T-cell (primary cell): ENCODE results near the gene DNAJA4. TPM values are rescaled to one million over a fixed set of nuclear protein-coding genes. Genes with fewer than 3 reads are reported as not detected.

Experiments
- ATAC-seq, 4 experiments: fragments of 200-7000 bp in 3 of 4; fragments of 150-1000 bp in 1 of 4; cut with Tn5 transposase; replicated peaks in 1 of 4; 1 replicate in 3 of 4; 2 replicates in 1 of 4; pipeline ENCODE4 v1.10.0; 2021; ENCODE audit warnings: moderate library complexity in 3 of 4, mild to moderate bottlenecking in 2 of 4, moderate number of reproducible peaks in 1 of 4
- CTCF ChIA-PET, 2 donors: fragments of 300-600 bp; sonication (Branson Sonifier 250); formaldehyde crosslinking; loops; one replicate each; lab custom pipeline; 2022; ENCODE audit warnings: antibody characterized with exemption in 2 of 2; lab: Charles Lee
- POLR2A ChIA-PET, 2 donors: fragments of 300-600 bp; sonication (Branson Sonifier 250); formaldehyde crosslinking; loops; one replicate each; lab custom pipeline; 2022; ENCODE audit warnings: antibody characterized with exemption in 2 of 2; lab: Charles Lee
- DNase-seq, 35 experiments: peaks; one replicate each; pipeline versions ENCODE4 v3.0.0 to v3.0.0-alpha.2; 2013 to 2023
- H3K27ac ChIP-seq: one replicate; pipeline ENCODE4 v1.5.1; 2013; ENCODE audit warnings: low read length
- H3K27me3 ChIP-seq, 2 experiments: replicated peaks in 1 of 2; 1 replicate in 1 of 2; 2 replicates in 1 of 2; pipeline versions ENCODE4 v1.6.1 to v1.7.0; 2013; ENCODE audit warnings: low read length in 1 of 2, mixed read lengths in 1 of 2; ENCODE audit not compliant: control insufficient read depth in 2 of 2, insufficient read depth in 2 of 2; ENCODE audit errors: extremely low read depth in 1 of 2
- H3K36me3 ChIP-seq, 2 donors: 1 replicate in 1 of 2; 2 replicates in 1 of 2; pipeline versions ENCODE4 v1.6.1 to v1.7.0; 2013; ENCODE audit warnings: low read length in 1 of 2; ENCODE audit not compliant: control insufficient read depth in 2 of 2, insufficient read depth in 1 of 2; ENCODE audit errors: extremely low read depth in 1 of 2
- H3K4me1 ChIP-seq, 2 experiments: 1 replicate in 1 of 2; 2 replicates in 1 of 2; pipeline versions ENCODE4 v1.6.1 to v1.7.0; 2013; ENCODE audit warnings: low read length in 2 of 2, mixed read lengths in 1 of 2; ENCODE audit not compliant: insufficient read depth in 2 of 2, control insufficient read depth in 1 of 2; ENCODE audit errors: extremely low read depth in 1 of 2
- H3K4me3 ChIP-seq, 2 donors: 1 replicate in 1 of 2; 2 replicates in 1 of 2; pipeline versions ENCODE4 v1.5.1 to v1.7.0; 2013; ENCODE audit warnings: mild to moderate bottlenecking in 2 of 2, low read length in 1 of 2, moderate library complexity in 1 of 2; ENCODE audit not compliant: control insufficient read depth in 1 of 2; ENCODE audit errors: extremely low read depth in 1 of 2
- H3K9me3 ChIP-seq: 2 replicates; pipeline ENCODE4 v1.7.0; 2013
- H3K27ac Mint-ChIP-seq, 2 donors: one replicate each; pipeline ENCODE4 v1.8.0; 2020 to 2021; ENCODE audit warnings: mild to moderate bottlenecking in 2 of 2, mixed read lengths in 2 of 2
- H3K27me3 Mint-ChIP-seq, 2 donors: one replicate each; pipeline ENCODE4 v1.8.0; 2021 to 2022; ENCODE audit warnings: mixed read lengths in 2 of 2
- H3K36me3 Mint-ChIP-seq: one replicate; pipeline ENCODE4 v1.8.0; 2021; ENCODE audit warnings: mixed read lengths
- H3K4me1 Mint-ChIP-seq, 3 donors: one replicate each; pipeline ENCODE4 v1.8.0; 2020 to 2022; ENCODE audit warnings: mixed read lengths in 3 of 3, mild to moderate bottlenecking in 1 of 3
- H3K4me3 Mint-ChIP-seq, 3 donors: one replicate each; pipeline ENCODE4 v1.8.0; 2020 to 2022; ENCODE audit warnings: mild to moderate bottlenecking in 3 of 3, mixed read lengths in 3 of 3, moderate library complexity in 3 of 3
- H3K9me3 Mint-ChIP-seq, 3 donors: one replicate each; pipeline ENCODE4 v1.8.0; 2020 to 2022; ENCODE audit warnings: mixed read lengths in 3 of 3
- WGBS: methylation state at CpG from one replicate; pipeline ENCODE4 v1.1.5; 2013; ENCODE audit warnings: missing lambda C conversion rate; ENCODE audit not compliant: insufficient coverage; 5-methylcytosine and 5-hydroxymethylcytosine counted together
- total RNA-seq, 35 experiments: library from RNA in 6 of 35; stranded (reverse) in 6 of 35; fragments of 120-200 nt in 1 of 35; gene quantifications; one replicate each; pipeline versions ENCODE4 v1.2.1 to v1.2.4 and lab custom pipeline; 2013 to 2026

DNAJA4 gene
- total RNA-seq, 5 donors from 2014 or later (not counting 1 experiment from before 2014, with no cell fraction given): 29.0 to 50.4 (median 32.6) TPM

GRCh38 chr15:78259232-78259631 lies 5.1 kb upstream of the DNAJA4 start:
- Histone ChIP-seq H3K4me1 (peaks cover 0 to 8% of the 10 kb centered on the region in 2 experiments), H3K27me3 (peaks cover 0 to 6% of the 10 kb centered on the region in 2 experiments), H3K4me3 (no peak overlapping the region), H3K27ac (no peak overlapping the region), H3K36me3 (no peaks in the 10 kb centered on the region), H3K9me3 (no peaks in the 10 kb centered on the region)
- H3K36me3 Mint-ChIP-seq: no peaks in the 10 kb centered on the region
- POLR2A ChIA-PET: no interaction called here
- H3K27ac Mint-ChIP-seq: no peak overlapping the region
- no peak overlapping the region for H3K4me3 Mint-ChIP-seq
- ATAC-seq: no peak
- H3K9me3 Mint-ChIP-seq: no peaks in the 10 kb centered on the region
- no peak for DNase-seq
- H3K27me3 Mint-ChIP-seq: no peaks in the 10 kb centered on the region
- no peaks in the 10 kb centered on the region for H3K4me1 Mint-ChIP-seq
- CTCF ChIA-PET: no interaction called here
- 75% methylated on average over 2 of the region's 3 CpGs for WGBS

GRCh38 chr15:78260489-78260888 lies 3.9 kb upstream of the DNAJA4 start:
- CTCF ChIA-PET: no interaction called here

GRCh38 chr15:78261062-78261461 lies 3.3 kb upstream of the DNAJA4 start:
- Mint-ChIP-seq H3K9me3 (no peaks in the 10 kb centered on the region), H3K27me3 (no peaks in the 10 kb centered on the region), H3K27ac (no peak overlapping the region), H3K36me3 (no peaks in the 10 kb centered on the region), H3K4me1 (peaks cover 11 to 12% (median 11%) of the 10 kb centered on the region in 3 donors), H3K4me3 (no peak overlapping the region)
- no peak overlapping the region for H3K27ac ChIP-seq
- POLR2A ChIA-PET: interaction anchor here (0.6 to 0.8 kb wide), 3 partner anchors 16 to 287 kb away, joined by 3 to 4 read pairs (median 3); no protein-coding TSS in a partner anchor
- ATAC-seq (no peak), DNase-seq (no peak)
- no peak overlapping the region for H3K4me3 ChIP-seq
- peaks cover 0 to 6% of the 10 kb centered on the region in 2 experiments for H3K27me3 ChIP-seq
- no peaks in the 10 kb centered on the region for H3K9me3 ChIP-seq
- H3K4me1 ChIP-seq: peaks cover 7 to 20% of the 10 kb centered on the region in 2 experiments
- CTCF ChIA-PET: interaction anchor here in 1 of 2 donors (1.0 kb wide), 1 partner anchor 11 kb away, joined by 3 read pairs; no protein-coding TSS in a partner anchor
- H3K36me3 ChIP-seq: no peaks in the 10 kb centered on the region
- 100% methylated on average over 1 of the region's 3 CpGs for WGBS

More at GRCh38 chr15:78260489-78260888, 3.9 kb upstream of the DNAJA4 start:
- no peak overlapping the region for H3K4me3 ChIP-seq
- WGBS: 63% methylated on average over 1 of the region's 2 CpGs
- H3K36me3 ChIP-seq: no peaks in the 10 kb centered on the region
- H3K9me3 Mint-ChIP-seq: no peaks in the 10 kb centered on the region
- H3K27ac ChIP-seq: no peak overlapping the region
- H3K27me3 Mint-ChIP-seq: no peaks in the 10 kb centered on the region
- H3K4me1 ChIP-seq: peaks cover 4 to 14% of the 10 kb centered on the region in 2 experiments
- H3K27me3 ChIP-seq: peaks cover 0 to 6% of the 10 kb centered on the region in 2 experiments
- POLR2A ChIA-PET: interaction anchor here in 1 of 2 donors (0.7 kb wide), 1 partner anchor 16 kb away, joined by 3 read pairs; no protein-coding TSS in a partner anchor
- no peak for DNase-seq
- H3K4me3 Mint-ChIP-seq: no peak overlapping the region
- no peaks in the 10 kb centered on the region for H3K36me3 Mint-ChIP-seq
- H3K9me3 ChIP-seq: no peaks in the 10 kb centered on the region
- ATAC-seq: no peak
- no peak overlapping the region for H3K27ac Mint-ChIP-seq
- peaks cover 5 to 6% (median 5%) of the 10 kb centered on the region in 3 donors for H3K4me1 Mint-ChIP-seq

- peak overlapping the region; percentile 19 to 79 for H3K27ac Mint-ChIP-seq
- Histone ChIP-seq H3K27ac (no peak overlapping the region), H3K4me1 (peaks cover 10 to 23% of the 10 kb centered on the region in 2 experiments), H3K36me3 (no peaks in the 10 kb centered on the region), H3K27me3 (peaks cover 0 to 6% of the 10 kb centered on the region in 2 experiments), H3K9me3 (no peaks in the 10 kb centered on the region), H3K4me3 (no peak overlapping the region)
- ChIA-PET POLR2A (interaction anchor here in 1 of 2 donors (0.6 kb wide), 1 partner anchor 141 kb away, joined by 3 read pairs; no protein-coding TSS in a partner anchor), CTCF (interaction anchor here in 1 of 2 donors (0.7 kb wide), 1 partner anchor 12 kb away, joined by 4 read pairs; no protein-coding TSS in a partner anchor)
- ATAC-seq (no peak), DNase-seq (peak in 1 of 35 experiments; percentile 11)
- peaks cover 25 to 29% (median 29%) of the 10 kb centered on the region in 3 donors for H3K4me1 Mint-ChIP-seq
- no peaks in the 10 kb centered on the region for H3K9me3 Mint-ChIP-seq
- WGBS: 100% methylated on average over 4 of the region's 7 CpGs
- no peaks in the 10 kb centered on the region for H3K36me3 Mint-ChIP-seq
- H3K4me3 Mint-ChIP-seq: peak overlapping the region; percentile 50 to 76 (median 69)
- no peaks in the 10 kb centered on the region for H3K27me3 Mint-ChIP-seq
Measured at GRCh38 chr15:78263351-78263781, 996 bp upstream of the DNAJA4 start.

- Histone ChIP-seq H3K4me3 (peak overlapping the region; percentile 17 to 83), H3K27me3 (peaks cover 0 to 6% of the 10 kb centered on the region in 2 experiments), H3K9me3 (no peaks in the 10 kb centered on the region), H3K4me1 (peaks cover 10 to 23% of the 10 kb centered on the region in 2 experiments), H3K27ac (peak overlapping the region; percentile 17), H3K36me3 (no peaks in the 10 kb centered on the region)
- Mint-ChIP-seq H3K4me3 (peak overlapping the region; percentile 50 to 76 (median 69)), H3K36me3 (no peaks in the 10 kb centered on the region), H3K9me3 (no peaks in the 10 kb centered on the region), H3K27ac (peak overlapping the region in 1 of 2 donors; percentile 79), H3K27me3 (no peaks in the 10 kb centered on the region), H3K4me1 (peaks cover 30 to 35% (median 33%) of the 10 kb centered on the region in 3 donors)
- CTCF ChIA-PET: interaction anchor here in 1 of 2 donors (0.6 kb wide), 1 partner anchor 11 kb away, joined by 3 read pairs; no protein-coding TSS in a partner anchor
- ATAC-seq (peak in 1 of 4 experiments; percentile 1), DNase-seq (peak in 2 of 35 experiments; percentile 3 to 12)
- POLR2A ChIA-PET: interaction anchor here (0.6 to 1.1 kb wide), 6 partner anchors 22 to 609 kb away, joined by 3 to 8 read pairs (median 6); partner anchors contain the start of genes MORF4L1 (in 1 of the 2) and SKIC8 (in 1 of the 2)
- 93% methylated on average over 19 of the region's 23 CpGs for WGBS
Measured at GRCh38 chr15:78263907-78264303, 457 bp upstream of the DNAJA4 start.

- DNase-seq: no peak
- peak overlapping the region; percentile 74 to 83 for H3K4me3 ChIP-seq
Measured at GRCh38 chr15:78265137-78265460, 737 bp downstream of the DNAJA4 start.

More at GRCh38 chr15:78265137-78265460, 737 bp downstream of the DNAJA4 start:
- POLR2A ChIA-PET: interaction anchor here (0.6 to 1.5 kb wide), 3 partner anchors 35 to 172 kb away, joined by 3 to 8 read pairs (median 5); partner anchors contain the start of gene SKIC8 (in 2 of the 2)
- CTCF ChIA-PET: interaction anchor here in 1 of 2 donors (0.6 to 1.5 kb wide), 3 partner anchors 34 to 163 kb away, joined by 3 to 7 read pairs (median 5); partner anchors contain the start of gene SKIC8
- Histone ChIP-seq H3K36me3 (no peaks in the 10 kb centered on the region), H3K4me1 (peaks cover 10 to 23% of the 10 kb centered on the region in 2 experiments), H3K27me3 (peaks cover 0 to 2% of the 10 kb centered on the region in 2 experiments), H3K27ac (peak overlapping the region; percentile 74), H3K9me3 (no peaks in the 10 kb centered on the region)
- Mint-ChIP-seq H3K36me3 (no peaks in the 10 kb centered on the region), H3K4me1 (peaks cover 33 to 36% (median 35%) of the 10 kb centered on the region in 3 donors), H3K4me3 (peak overlapping the region; percentile 76 to 86 (median 83)), H3K27me3 (no peaks in the 10 kb centered on the region), H3K27ac (peak overlapping the region; percentile 85 to 88), H3K9me3 (no peaks in the 10 kb centered on the region)
- 44% methylated on average over 8 of the region's 12 CpGs for WGBS
- ATAC-seq: no peak
